NCI-H1436 (cell line): ENCODE measurements around the gene IGF2BP2.
"Not testable (repeated sequence)": the region's sequence is repeated elsewhere in the genome, so short reads cannot be mapped to it uniquely, and the experiment has no call there.

Source experiments
- DNase-seq: peaks from one replicate; lab custom pipeline; 2025; lab: John Stamatoyannopoulos, UW

The IGF2BP2 gene

DNA sequence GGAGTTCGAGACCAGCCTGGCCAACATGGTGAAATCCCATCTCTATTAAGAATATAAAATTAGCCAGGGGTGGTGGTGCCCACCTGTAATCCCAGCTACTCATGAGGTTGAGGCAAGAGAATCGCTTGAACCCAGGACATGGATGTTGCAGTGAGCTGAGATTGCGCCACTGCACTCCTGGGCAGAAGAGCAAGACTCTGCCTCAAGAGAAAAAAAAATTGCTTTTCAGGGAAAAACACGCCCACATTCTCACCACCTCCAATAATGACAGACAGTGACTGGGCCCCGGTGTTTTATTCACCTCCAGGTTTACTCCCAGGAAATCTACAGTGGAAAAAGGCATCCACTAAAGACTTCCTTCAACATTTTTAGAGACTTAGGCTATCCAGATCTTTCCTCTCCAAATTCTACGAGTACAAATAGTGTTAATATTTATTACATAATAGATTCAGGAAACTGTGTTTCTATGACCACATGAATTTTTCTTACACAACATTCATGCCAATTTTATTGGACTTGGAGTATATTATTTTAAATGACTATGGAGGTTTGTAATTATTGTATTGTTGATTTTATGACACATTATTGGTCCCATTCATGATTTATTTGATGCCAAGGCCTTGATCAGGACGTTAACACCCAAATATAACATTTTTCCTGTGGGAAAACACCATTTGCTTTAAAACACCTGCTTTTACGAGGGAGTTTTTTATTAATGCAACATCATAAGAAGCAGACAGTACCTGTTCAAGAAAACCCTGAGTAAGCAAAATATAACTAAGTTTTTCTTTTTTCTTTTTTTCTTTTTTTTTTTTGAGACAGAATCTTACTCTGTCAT, 26.6 kb downstream of the IGF2BP2 start:
- DNase-seq = no peak

DNA sequence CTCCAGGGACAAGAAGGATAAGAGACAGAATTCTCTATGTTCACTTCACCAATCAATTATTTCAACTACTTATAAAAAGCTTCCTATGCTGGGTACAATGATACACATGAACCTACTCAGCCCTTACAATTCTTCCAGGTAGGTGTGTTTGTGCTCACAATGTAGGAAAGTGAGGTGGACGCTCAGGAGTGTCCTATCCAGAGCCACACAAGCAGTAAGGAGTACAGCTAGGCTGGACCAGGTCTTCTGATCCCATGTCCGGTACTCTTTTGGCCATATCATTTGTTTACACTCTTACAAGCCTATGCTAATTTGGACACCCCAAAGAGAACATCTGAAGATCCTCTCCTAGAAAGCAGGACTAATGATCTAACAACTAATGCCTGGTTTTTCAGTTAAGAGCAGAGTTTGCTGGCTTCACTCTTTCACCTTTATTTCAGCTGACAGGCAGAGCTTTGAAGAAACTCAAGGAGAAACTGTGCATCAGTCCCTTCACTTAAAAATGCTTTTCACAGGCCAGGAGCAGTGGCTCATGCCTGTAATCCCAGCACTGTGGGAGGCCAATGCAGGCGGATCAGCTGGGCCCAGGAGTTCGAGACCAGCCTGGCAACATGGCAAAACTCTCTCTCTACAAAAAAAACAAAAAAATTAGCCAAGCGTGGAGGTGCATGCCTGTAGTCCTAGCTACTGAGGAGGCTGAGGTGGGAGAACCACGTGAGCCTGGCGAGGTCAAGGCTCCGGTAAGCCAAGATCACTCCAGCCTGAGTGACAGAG, 27.5 kb downstream of the IGF2BP2 start:
- no peak for DNase-seq

DNA sequence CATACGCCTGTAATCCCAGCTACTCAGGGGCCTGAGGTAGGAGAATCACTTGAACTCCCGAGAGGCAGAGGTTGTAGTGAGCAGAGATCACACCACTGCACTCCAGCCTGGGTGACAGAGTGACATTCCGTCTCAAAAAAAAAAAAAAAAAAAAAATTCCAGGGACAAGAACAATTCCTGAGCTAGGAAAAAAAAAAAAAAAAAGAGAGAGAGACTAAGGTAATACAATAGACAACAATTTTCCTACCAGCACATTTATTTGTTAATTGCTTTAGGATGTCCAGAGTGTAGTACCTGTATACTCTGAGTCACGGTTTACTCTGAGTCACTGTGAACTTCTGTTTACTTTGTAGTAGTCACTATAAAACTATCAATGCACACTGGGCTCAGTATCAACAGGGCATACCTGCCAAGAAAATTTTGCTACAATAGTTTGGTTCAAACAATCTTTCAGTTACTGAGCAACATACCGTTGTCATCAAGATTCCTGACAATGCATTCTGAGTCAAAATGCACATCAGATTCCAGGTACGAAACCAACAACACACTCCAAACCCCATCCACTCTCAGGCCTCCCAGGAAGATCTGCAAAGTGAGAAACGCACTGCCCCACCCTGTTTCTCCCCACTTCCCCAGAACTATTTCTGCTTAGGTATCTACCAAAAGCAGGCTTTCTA, 28.3 kb downstream of the IGF2BP2 start:
- no peak for DNase-seq

DNA sequence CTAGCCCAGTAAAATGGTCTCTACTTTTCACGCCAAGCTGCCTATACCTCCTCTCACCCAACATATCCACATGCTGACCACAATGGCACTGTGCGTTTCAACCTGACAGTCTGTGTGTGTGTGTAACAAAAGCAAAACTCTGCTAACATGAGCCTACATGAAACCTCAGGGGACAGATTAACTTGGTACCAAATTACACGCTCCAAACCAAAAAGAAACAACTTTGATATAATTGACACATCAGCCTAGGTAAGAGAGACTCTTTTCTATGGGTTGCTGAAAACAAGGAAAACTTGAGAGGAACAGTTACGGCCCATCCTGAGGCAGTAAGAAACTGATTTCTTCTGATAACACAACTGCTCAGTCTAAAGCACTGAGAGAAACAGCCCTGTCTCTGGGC, 31.5 kb downstream of the IGF2BP2 start:
- no peak for DNase-seq

DNA sequence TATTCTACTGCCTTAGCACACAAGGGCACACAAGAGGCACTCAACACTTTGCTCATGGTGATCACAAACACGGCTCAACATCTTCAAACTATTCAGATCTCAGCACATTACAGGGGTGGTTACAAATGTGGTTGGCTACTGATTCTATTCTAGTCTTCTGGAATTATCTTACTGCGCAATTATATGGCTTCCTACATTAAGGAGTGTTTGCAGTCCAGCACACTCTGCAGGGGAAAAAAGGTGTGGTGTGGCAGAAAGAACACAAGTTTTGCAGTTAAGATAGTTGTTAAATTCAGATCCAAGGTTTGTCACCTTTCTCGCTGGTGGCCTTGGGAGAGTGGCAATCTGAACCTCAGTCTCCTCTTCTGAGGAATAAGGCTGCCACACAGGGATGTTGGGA, 31.9 kb downstream of the IGF2BP2 start:
- DNase-seq = no peak

DNA sequence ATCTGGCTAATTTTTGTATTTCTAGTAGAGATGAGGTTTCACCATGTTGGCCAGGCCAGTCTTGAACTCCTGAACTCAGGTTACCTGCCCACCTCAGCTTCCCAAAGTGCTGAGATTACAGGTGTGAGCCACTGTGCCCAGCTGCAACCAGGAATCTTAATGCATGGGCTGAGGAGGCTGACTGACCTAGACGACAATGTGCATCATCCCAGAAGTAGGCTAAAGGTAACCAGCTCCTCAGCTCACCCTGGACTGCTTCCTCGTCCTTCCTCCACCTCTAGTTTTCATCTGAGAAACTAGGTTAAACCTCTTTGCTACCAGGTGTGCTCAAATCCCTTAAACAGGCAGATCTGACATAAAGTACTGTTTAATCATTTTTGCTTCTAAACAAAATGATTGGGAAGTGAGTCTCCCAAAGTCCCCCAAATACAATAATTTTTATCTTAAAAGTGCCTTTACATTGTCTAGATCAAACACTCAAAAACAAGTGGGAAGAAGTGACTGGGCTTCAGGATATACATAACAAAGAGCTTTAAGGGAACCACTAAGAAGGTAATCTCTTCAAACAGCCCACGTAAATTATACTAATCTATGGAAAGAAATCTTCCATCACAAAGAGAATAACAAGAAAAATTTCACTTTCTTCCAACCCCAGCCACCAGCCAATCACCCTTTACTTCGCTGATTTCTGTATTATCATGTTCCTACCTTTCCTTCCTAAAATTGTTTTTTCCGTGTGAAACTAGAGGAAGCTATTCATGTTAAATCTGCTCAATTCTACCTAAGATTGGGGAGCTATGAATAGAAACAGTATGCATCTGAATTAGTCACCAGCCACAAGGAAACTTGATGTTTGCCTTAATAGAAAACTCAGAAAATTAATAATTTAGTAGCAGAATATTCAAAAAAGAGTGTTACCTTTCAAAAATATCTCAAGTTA, 34.7 kb downstream of the IGF2BP2 start:
- no peak for DNase-seq

DNA sequence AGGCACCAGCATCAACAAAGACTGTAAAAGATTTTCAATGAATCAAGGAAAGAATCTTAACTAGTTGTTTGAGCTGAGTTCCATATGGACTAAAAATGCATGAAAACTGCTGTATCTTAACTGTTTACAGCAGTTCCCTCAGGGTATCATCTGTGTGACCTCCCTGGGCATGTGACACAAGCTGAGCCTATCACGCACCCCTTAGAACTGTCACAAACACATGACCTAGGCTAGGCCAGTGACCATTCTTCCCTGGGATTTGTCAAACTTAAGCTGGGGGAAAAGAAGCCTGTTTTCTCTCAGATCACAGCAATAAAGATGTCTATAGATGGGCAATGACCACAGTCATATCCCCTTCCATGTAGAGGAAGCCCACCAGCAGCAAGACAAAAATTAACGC, 35.7 kb downstream of the IGF2BP2 start:
- no peak for DNase-seq

DNA sequence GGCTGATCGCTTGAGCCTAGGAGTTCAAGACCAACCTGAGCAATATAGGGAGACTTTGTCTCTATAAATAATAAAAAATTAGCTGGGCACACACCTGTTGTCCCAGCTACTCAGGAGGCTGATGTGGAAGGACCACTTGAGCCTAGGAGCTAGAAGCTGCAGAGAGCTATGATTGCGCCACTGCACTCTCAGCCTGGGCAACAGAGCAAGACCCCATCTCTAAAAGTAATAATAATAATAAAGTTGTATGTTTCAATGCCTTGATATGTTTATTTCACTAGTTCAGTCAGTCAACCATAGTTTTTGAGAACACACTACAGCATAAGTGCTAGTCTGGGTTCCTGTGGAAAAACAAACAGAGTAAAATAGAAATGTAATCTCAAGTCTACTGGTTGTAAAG, 36.5 kb downstream of the IGF2BP2 start:
- no peak for DNase-seq

DNA sequence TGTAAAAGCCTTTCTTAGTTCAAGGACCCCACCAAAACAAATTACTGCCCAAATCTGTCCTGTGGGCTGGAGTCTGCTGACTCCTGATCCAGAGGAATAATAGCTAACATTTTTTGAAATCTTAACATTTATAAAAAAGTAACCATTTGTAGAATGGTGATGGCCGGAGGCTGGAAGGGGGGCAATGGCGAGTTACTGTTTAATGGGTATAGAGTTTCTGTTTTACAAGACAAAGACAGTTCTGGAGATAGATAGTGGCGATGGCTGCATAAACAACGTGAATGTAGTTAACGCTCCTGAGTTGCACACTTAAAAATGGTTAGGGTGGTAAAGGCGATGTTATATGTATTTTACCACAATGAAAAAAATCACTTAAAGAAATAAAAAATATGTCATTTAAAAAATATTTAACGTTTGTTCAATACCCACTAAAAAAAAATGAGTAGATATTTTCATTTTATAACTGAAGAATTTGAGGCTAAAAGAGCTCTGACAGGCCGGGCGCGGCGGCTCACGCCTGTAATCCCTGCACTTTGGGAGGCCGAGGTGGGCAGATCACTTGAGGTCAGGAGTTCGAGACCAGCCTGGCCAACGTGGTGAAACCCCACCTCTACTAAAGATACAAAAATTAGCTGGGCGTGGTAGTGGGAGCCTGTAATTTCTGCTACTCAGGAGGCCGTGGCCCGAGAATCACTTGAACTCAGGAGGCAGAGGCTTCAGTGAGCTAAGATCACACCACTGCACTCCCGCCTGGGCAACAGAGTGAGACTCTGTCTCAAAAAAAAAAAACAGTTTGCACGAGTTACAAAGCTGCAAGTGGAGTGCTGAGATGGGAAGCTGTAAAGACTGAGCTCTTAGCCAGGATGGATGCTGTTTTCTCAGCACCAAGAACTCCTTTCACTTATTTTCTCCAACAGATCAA, 37.6 kb downstream of the IGF2BP2 start:
- no peak for DNase-seq

DNA sequence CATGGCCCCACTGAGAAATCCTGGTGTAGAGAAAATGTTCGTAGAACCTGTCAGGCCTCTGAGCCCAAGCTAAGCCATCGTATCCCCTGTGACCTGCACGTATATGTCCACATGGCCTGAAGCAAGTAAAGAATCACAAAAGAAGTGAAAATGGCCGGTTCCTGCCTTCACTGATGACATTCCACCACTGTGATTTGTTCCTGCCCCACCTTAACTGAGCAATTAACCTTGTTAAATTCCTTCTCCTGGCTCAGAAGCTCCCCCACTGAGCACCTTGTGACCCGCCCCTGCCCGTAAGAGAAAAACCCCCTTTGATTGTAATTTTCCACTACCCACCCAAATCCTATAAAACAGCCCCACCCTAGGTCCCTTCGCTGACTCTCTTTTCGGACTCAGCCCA, 38.6 kb downstream of the IGF2BP2 start:
- DNase-seq = not testable (repeated sequence)

DNA sequence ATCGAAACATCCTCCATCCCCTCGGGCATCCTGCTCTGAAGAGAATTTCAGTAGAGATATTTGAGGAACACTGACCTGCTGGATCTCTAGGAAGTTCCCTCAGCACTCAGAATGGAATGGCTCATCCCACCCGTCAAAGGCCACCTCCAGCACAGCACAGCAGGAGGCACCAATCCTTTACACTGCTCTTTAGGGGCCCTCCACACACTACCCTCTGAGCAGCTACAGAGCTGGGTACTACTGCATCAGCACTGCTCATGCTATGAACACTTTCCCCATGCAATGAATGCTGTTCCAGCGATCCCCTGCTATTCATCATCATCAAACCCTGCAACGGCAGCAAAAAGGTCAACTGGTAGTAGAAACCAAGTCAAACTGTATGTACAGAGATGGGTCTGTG, 40.5 kb downstream of the IGF2BP2 start:
- no peak for DNase-seq

DNA sequence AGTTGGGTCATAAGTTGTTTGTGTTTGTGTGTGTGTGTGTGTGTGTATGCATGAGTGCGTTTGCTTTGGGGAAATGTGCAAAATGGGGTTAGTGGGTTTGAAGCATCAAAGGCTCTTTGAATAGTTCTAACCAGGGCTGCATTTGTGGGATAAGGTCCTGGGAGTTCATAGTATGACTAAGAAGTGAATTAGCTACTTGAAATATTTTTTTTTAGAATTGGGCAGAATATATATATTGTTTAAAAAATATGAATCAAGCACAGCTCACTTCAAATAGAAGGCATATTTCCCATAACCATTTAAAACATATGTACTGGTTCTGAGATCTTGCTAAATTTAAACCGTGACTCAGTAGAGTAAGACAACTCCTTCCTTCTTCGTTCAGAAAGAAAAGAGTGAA, 43.1 kb downstream of the IGF2BP2 start:
- no peak for DNase-seq

DNA sequence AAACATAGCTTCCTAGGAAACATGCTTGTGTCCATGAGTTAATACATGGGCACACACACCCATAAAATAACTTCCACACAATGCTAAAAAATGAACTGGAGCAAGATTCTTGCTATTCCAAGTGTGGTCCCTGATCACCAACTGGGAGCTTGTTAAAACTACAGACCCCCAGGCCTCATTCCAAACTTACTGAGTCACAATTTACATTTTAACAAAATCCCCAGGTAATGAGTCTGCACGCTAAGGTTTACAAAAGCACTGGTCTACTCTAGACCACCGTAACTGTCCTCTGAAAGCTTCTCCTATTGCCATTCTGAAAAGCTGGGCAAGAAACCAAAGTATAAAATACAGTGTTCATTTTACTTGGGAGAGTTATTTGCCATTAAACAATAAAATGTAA, 45.4 kb downstream of the IGF2BP2 start:
- DNase-seq = no peak

DNA sequence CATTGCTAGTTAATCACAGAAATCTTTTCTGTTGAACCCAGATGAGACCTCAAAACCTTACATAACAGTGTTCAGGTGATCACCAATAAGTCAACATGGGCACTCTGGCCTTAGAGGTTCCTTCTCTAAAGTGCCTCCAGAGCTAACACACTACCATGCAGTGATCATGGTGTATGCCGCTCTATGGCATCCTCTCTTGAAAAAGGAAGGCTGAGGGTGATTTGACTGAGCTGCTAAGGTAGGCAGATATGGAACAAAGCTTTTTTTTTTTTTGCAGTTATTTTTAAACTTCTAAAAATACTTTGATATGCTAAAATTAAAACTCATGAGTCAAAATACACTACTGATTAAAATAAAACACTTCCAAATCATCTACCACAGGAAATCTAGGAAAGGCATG, 46.0 kb downstream of the IGF2BP2 start:
- DNase-seq = no peak

DNA sequence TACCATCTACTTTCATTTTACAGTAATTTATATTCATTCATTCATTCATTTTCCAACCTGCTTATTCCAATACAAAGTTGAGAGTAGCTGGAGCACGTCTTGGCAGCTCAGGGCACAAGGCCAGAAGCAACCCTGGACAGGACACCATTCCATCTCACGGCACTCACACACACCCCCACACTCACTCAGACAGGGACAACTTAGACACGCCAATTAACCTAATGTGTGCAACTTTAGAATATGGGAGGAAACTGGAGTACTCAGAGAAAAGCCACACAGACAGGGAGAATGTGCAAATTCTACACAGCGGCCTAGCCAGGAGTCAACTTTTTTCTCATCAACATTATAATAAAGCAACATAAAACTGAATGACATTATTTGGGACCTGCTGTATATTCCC, 46.7 kb downstream of the IGF2BP2 start:
- DNase-seq = no peak

DNA sequence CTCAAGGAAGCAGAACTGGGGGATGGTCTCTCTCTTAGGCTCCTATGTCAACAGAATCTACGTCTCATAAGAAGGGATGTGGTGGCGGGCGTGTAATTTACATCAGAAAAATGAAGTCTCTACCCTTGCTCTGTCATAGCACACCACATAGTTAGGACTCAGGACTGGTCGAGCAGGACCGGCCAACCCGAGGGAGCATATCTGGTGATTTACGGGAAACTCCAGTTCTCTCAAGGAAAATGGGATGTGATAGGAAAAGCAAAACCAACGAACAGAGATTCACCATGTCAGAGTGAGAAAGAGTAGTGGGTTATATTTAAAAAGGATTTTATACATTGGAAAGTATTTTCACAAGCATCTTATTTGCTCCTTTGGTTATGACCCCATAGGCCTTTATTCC, 54.7 kb downstream of the IGF2BP2 start:
- no peak for DNase-seq

DNA sequence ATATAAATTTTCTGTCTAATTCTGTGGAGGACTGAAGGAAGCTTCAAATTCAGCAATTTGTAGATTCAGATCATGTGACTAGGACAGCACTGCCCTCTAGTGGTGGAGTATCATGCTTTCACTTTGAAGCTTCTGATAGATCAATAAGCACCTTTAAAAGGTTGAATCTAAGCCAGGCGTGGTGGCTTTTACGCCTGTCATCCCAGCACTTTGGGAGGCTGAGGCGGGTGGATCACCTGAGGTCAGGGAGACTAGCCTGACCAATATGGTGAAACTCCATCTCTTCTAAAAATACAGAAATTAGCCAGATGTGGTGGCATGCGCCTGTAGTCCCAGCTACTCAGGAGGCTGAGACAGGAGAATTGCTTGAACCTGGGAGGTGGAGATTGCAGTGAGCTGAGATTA, 56.3 kb downstream of the IGF2BP2 start:
- DNase-seq = peak; percentile 61

DNA sequence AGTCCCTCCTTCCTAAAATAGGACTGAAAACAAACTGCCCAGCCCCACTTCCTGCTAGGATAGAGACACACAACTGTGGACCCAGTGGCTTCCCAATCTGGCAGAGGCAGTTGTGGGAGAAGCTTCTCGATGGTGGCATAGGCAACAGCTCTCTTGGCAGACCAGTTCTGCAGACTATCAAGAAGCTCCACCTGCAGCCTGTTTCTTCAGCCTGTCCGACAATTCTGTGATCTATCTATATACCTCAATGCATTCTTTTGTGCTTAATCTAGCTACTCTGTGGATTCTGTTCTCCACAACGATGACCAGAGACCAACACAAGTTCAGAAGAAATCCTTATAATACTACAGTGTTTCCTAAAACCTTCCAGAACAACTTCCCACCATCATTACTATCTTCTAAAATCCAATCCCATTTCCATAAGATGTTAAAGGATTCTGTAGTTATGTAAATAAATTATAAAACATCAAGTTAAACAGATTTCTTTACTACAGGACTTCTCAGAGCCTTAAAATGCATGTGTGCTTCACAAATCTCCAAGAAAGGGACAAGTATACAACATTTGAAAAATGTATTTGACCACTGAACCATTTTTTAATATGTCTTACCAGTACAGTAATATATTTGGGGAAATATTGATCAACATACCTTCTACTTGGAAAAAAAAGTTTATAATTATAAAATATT, 57.7 kb downstream of the IGF2BP2 start:
- DNase-seq = no peak

DNA sequence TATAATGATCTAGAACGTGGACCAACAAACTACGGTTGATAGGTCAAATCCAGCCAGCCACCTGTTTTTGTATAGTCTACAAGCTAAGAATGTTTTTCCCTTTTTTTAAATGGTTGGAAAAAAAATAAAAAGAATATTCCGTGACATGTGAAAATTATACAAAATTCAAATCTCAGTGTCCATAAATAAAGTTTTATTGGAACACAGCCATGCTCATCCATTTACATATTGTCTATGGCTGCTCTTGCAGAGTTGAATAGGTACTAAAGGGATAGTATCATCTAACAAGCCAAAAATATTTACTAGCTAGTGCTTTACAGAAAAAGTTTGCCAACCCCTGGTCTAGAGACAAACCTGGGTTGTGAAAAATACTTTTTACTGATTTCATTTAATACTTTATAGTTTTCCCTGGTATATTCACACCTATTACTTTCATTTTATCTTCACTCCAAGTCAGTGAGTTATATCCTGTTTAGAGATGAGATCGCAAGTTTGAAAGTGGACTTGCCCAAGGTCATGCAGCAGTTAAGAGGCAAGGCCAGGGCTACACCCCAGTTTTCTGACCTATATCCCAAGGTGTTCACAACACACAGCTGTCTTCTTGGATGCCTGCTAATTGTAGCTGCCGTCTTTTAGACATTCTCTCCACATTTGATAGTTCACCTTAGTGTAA, 58.4 kb downstream of the IGF2BP2 start:
- no peak for DNase-seq

DNA sequence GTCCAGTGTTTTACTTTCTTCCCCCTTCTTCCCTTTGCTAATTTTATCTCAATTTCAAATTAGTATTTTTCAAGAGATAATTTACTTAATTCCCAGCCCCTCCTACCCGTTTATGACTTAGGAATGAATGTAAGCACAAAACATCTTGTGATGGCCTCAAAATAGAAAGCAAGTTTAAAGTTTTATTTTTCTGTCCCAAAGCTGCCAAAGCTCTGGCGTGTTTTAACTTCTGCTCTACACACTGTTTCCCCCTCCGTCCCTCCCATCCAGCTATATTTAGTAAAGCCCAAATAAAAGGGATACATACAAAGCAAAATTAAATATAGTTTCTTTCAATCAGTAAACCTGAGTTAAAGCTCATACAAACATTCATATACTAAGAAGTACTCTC, 59.9 kb downstream of the IGF2BP2 start:
- no peak for DNase-seq
